ENCODE data around the gene CARMIL1.

Gene CARMIL1

DNA sequence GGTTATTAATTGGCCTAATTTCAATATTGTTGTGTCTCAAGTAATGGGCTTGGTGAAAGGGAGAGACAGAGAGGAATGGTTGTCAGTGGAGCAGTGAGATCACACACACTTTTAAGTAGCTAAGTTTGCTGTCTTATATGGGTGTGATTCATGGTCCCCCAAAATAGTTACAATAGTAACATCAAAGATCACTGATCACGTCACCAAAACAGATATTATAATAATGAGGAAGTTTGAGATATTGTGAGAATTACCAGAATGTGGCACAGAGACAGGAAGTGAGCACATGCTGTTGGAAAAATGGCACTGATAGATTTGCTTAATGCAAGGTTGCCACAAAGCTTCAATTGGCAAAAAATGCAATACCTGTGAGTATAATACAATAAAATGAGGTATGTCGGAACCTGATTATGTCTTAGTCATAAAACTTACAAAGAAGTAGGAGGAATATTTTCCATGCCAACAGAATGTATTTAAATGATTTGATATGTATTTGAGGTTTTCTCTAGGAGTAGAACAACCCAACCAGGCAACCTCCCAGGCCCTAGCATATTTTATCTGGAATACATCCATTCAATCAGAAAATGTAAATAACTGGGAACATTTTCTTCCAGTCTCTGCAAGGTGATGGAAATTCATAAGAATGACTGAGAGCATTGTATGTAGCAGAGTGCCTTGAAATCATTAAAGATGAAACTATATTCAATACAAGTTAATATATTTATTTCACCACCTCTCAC lies 167.8 kb downstream of the CARMIL1 start:
- DNase-seq (ENCODE audit: low spot score), result no peak

DNA sequence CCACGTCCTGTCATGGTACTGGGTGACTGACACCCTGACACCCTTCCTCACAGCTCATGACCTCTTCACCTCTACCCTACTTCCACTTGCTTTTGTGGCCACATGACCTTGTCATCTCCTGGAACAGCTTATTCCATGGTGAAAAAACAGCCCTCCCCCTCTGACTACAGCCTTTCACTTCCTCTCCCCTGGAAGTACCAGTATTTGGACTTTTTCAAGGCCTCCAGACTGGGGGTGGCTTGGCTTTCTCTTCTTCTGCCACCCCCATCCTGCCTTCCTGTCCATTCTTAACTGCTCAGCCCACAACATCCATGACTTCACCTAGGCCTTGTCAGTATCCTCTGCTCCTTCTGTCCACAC lies 168.4 kb downstream of the CARMIL1 start:
- no peak for DNase-seq (ENCODE audit: low spot score)

DNA sequence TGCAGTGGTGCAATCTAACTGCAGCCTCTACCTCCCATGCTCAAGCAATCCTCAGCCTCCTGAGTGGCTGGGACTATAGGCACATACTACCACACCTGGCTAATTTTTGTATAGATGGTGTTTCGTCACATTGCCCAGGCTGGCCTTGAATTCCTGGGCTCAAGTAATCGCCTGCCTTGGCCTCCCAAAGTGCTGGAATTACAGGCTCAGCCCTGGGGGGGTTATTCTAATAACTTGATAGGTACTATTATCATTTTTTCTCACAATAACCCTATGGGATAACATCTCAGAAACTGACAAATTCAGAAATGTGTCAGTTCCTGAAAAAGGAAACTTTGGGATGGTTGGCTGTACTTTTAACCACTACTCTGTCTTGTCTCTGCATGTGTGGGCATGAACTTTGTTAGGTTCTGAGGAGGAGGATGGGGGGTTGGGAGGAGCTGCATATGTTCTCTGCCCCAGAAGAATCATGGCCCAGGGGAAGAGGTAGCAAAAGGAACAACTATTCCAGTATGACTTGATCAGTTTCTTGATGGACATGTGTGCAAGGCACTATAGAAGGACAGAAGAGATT lies 169.9 kb downstream of the CARMIL1 start:
- no peak for DNase-seq (ENCODE audit: low spot score)

DNA sequence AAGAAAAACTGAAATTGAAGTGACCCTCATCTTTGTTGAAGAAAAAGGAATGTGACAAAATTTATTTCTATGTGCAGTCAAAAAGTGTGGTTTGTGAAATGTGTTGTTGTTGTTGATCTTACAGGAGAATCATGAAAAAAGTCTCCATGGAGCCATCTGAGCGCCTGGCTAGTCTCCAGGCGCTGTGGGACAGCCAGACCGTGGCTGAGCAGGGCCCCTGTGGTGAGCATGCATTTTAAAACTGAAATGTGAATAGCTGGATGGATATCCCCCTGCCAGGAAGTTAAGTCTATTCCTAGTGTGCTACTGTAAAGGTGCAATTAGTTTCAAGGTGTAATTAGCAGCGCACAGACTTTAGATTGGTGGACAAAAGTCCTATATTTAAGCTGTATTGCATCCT lies 170.6 kb downstream of the CARMIL1 start:
- DNase-seq (ENCODE audit: low spot score), result no peak

DNA sequence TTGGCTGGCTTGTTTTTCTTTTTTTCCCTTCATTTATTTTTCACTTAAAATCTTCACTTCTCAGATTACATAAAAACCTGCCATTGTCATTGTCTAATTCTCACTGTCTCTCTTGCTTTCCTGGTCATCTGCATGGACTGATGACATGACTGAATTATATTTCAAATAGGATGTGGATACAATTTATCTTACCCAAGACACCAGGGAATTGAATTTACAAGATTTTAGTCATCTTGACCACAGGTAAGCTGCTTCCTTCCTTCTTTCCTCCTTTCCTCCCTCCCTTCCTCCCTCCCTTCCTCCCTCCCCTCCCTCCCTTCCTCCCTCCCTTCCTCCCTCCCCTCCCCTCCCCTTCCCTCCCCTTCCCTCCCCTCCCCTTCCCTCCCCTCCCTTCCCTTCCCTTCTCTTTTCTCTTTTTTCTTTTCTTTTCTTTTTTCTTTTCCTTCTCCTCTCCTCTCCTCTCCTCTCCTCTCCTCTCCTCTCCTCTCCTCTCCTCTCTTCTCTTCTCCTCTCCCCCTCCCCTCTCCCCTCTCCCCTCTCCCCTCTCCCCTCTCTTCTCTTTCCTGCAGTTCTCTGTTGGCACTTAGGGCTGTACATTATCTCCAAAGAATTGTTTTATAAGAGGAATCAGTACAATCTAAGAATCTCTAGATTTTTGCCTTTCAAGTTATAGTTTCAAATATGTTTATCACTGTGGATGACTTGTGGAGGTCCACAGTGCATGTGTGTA lies 171.5 kb downstream of the CARMIL1 start:
- DNase-seq (ENCODE audit: low spot score), result no peak

GRCh38 chr6:25452031-25452430 lies 172.9 kb downstream of the CARMIL1 start:
- DNase-seq (ENCODE audit: low spot score), result no peak

- no peak for DNase-seq (ENCODE audit: low spot score)
These were observed 174.1 kb downstream of the CARMIL1 start for GRCh38 chr6:25453288-25453687.

- DNase-seq (ENCODE audit: low spot score), result no peak
These were observed 175.0 kb downstream of the CARMIL1 start for GRCh38 chr6:25454136-25454535.

- DNase-seq (ENCODE audit: low spot score), result no peak
These were observed 177.3 kb downstream of the CARMIL1 start for GRCh38 chr6:25456249-25457040.

- DNase-seq (ENCODE audit: low spot score), result no peak
These were observed 178.3 kb downstream of the CARMIL1 start for GRCh38 chr6:25457516-25457915.

DNA sequence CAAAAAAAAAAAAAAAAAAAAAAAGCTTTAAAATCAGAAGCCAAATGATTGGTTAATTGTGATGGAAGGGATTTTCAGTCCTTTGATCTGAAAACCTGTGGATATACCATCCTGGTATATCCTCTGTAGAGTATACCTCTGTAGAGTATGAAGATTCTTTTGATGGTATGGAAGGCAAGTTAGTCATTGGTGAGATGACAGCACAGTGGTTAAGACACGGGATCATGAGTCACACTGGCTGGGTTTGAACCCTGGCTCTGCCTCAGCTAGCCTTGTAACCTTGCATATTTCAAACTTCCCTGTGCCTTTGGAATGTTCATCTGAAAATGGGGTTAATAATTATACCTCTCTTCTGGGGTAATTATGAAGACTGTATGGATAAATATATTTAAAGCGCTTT lies 179.3 kb downstream of the CARMIL1 start:
- no peak for DNase-seq (ENCODE audit: low spot score)

DNA sequence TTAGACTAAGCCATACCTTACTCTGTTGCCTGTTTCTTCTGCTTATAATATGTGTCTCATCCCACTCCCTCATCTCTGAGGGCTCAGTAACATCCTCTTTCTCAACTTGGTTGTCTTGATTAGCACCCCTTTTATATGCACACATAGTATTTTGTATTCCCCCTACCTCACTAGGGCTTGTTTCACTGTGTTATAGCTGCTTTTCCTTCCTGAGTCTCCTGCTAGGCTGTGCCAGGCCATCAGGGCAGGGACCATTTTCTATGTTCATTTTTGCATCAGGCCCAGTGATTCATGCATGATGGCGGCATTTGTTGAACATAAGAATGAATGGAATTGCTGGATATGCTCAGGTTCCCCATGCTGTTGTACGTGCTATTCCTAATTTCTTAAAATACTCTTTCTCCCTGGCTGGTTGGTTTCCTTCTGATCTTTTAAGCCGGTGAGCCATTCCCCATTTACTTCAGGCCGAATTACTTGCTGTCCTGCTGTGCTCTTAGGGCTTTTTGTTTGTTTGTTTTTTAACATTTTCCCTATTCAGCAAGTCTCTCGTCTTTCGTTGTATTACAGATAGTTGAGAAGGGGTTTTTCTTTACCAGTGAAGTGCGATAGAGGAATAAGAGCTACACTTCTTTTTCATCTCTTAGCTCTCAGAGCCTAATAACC lies 183.2 kb downstream of the CARMIL1 start:
- DNase-seq (ENCODE audit: low spot score), result no peak

DNA sequence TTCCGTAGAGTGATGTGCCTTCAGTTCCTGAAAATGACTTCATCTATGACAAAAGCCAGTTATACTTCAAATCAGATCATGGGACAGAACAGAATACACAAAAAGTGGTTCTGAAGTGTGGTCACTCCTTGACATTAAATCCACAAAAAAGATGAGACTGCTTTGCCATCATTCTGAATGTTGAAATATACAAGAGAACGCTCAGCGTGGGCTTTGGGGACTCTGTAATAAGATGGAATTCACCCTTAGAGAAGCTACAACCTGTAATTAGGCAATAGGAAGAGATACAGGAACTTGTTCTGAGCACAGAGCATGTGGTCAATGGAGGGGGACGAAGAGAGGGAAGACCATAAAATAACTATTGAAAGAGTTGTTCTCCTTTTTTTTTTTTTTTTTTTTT lies 184.3 kb downstream of the CARMIL1 start:
- no peak for DNase-seq (ENCODE audit: low spot score)

DNA sequence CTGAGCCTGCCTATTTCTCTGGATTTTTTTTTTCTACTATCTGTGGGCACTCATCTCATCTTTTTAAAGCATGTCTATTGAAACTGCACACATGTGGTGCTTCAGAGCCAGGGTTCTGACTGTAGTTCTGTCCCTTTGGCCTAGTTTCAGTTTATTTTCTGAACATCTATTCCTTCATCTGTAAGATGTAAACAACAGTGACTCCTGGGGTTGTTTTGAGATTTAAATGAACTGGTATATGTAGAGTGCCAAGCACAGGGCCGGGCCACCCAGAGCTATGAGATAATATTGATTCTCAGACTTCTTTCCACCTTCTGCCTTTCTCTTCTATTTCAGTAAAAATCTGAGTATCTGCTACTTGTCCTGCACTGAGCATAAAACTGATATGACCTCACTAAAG lies 185.1 kb downstream of the CARMIL1 start:
- DNase-seq (ENCODE audit: low spot score), result no peak

- DNase-seq (ENCODE audit: low spot score), result no peak
These were observed 186.8 kb downstream of the CARMIL1 start for GRCh38 chr6:25465941-25466340.

DNA sequence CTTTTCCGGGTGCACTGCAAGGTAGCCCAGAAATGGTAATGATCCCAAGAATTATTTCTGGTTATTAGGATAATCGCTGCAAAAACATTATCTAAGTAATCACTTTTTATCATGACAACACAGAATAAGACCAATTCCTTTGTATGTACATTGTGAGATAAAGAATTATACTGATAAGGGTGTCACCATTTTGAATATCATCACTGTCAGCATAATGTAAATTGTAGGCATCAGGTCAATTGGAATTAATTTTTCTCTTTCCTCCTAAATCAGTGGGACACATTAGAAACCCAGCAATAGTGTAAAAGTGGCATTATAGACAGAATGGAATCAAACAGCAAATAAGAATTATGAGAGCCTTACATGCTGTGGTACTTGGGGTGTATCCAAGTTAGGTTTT lies 189.7 kb downstream of the CARMIL1 start:
- no peak for DNase-seq (ENCODE audit: low spot score)

DNA sequence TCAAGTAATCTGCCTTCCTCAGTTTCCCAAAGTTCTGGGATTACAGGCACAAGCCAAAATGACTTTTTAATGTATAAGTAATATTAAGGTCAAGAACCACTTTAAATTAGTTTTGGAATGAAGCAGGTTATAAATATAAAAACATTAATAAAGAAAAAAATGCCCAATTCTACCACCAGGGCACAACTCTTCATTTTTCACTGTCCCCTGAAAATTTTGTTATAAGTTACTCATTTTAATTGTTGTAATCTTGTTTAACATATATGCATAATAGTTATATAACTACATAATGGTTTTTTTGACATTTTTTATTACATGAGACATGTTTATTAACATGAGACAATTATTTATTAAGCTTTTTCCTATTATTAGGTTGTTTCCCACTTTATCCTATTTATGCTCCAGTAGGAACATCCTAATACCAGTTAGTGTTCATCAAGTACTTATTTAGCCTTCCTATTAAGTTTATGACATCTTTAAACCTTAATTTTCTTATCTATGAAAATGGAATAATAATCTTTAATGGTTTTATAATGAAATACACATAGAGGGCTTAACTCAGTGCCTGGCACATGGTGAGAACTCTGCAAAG lies 190.7 kb downstream of the CARMIL1 start:
- DNase-seq (ENCODE audit: low spot score), result no peak

GRCh38 chr6:25472306-25472705 lies 193.1 kb downstream of the CARMIL1 start:
- no peak for DNase-seq (ENCODE audit: low spot score)

GRCh38 chr6:25472906-25473305 lies 193.7 kb downstream of the CARMIL1 start:
- DNase-seq (ENCODE audit: low spot score), result no peak

DNA sequence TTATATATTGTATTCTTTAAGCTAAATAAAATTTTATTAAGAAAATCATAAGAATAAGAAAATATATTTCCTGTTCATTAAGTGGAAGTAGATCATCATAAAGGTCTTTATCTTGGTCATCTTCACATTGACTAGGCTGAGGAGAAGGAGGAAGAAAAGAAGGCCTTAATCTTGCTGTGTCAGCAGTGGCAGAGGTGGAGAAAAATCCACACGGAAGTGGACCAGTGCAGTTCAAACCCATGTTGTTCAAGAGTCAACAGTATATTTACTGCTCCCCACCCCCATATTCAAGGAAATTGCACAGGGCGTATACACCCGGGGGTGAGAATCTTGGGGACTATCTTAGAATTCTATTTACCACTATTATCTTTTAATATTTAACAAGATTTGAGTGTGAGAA lies 194.3 kb downstream of the CARMIL1 start:
- no peak for DNase-seq (ENCODE audit: low spot score)

- DNase-seq (ENCODE audit: low spot score), result no peak
These were observed 197.0 kb downstream of the CARMIL1 start for GRCh38 chr6:25476126-25476525.

All from CD4-positive, alpha-beta T cell treated with Interleukin-6 at 100 ng/mL for 8 hours (primary cell).